Endodermal cell (in vitro differentiated cells): ENCODE results near the gene CHADL. TPM values are rescaled to one million over a fixed set of nuclear protein-coding genes. Genes with fewer than 3 reads are reported as not detected.

ENCODE experiments used
- DNase-seq: peaks from one replicate; pipeline ENCODE4 v3.0.0-alpha.2; 2017
- H3K27ac ChIP-seq: 2 replicates; pipeline ENCODE4 v1.5.1; 2013; ENCODE audit warnings: mild to moderate bottlenecking, low read depth, low read length, moderate library complexity
- H3K27me3 ChIP-seq: 2 replicates; pipeline ENCODE4 v1.6.1; 2013; ENCODE audit warnings: mild to moderate bottlenecking, low read length, moderate library complexity; ENCODE audit not compliant: insufficient read depth, control insufficient read depth, poor library complexity, severe bottlenecking
- H3K36me3 ChIP-seq: 2 replicates; pipeline ENCODE4 v1.7.0; 2013; ENCODE audit warnings: mild to moderate bottlenecking, low read length, moderate library complexity; ENCODE audit not compliant: control insufficient read depth, insufficient read depth
- H3K4me1 ChIP-seq: one replicate; pipeline ENCODE4 v1.7.0; 2013; ENCODE audit warnings: low read length; ENCODE audit not compliant: control insufficient read depth, insufficient read depth
- H3K4me3 ChIP-seq: 2 replicates; pipeline ENCODE4 v1.5.1; 2013; ENCODE audit warnings: mild to moderate bottlenecking, low read length, moderate library complexity
- H3K9ac ChIP-seq: 2 replicates; pipeline ENCODE4 v1.6.1; 2013; ENCODE audit warnings: mild to moderate bottlenecking, low read length, moderate library complexity; ENCODE audit not compliant: poor library complexity, severe bottlenecking; ENCODE audit errors: extremely low read depth
- H3K9me3 ChIP-seq: 2 replicates; pipeline ENCODE4 v1.6.1; 2013; ENCODE audit warnings: mild to moderate bottlenecking, low read length, moderate library complexity; ENCODE audit not compliant: control insufficient read depth
- H3K27ac Mint-ChIP-seq: 2 replicates; pipeline ENCODE4 v1.8.0; 2020; ENCODE audit warnings: mixed read lengths
- H3K27me3 Mint-ChIP-seq: 2 replicates; pipeline ENCODE4 v1.8.0; 2021; ENCODE audit warnings: mild to moderate bottlenecking, mixed read lengths; ENCODE audit not compliant: insufficient read depth
- H3K36me3 Mint-ChIP-seq: 2 replicates; pipeline ENCODE4 v1.8.0; 2020; ENCODE audit warnings: low read depth, mixed read lengths
- H3K4me1 Mint-ChIP-seq: 2 replicates; pipeline ENCODE4 v1.8.0; 2020; ENCODE audit warnings: mixed read lengths
- H3K4me3 Mint-ChIP-seq: 2 replicates; pipeline ENCODE4 v1.8.0; 2020; ENCODE audit warnings: mild to moderate bottlenecking, moderate library complexity, mixed read lengths
- H3K9me3 Mint-ChIP-seq: 2 replicates; pipeline ENCODE4 v1.8.0; 2020; ENCODE audit warnings: mild to moderate bottlenecking, mixed read lengths
- WGBS, 2 experiments: methylation state at CpG; one replicate each; pipeline versions ENCODE4 v1.1.5 to v1.1.7; 2013; ENCODE audit warnings: missing lambda C conversion rate in 2 of 2, mixed read lengths in 1 of 2; ENCODE audit not compliant: insufficient coverage in 1 of 2, insufficient read length in 1 of 2; 5-methylcytosine and 5-hydroxymethylcytosine counted together
- total RNA-seq, 2 donors: library from RNA; stranded (reverse); fragmentation: NEBNext Ultra II Directional in 1 of 2; extraction: Animal tissue kit (Norgen Biotek cat#: 25700) in 1 of 2; gene quantifications; 2 replicates in 1 of 2; 3 replicates in 1 of 2; pipeline ENCODE4 v1.2.1, GENCODE V29; 2021
- TF ChIP-seq, protein P1 (sequence below): fragments of 200-600 bp; sonication (generic); conservative IDR thresholded peaks from 2 replicates; pipeline ENCODE4 v1.5.0; 2021; ENCODE audit warnings: antibody characterized with exemption, mild to moderate bottlenecking

CHADL gene
- total RNA-seq, 2 donors from 2014 or later, result 0.79 to 1.3 TPM

DNA sequence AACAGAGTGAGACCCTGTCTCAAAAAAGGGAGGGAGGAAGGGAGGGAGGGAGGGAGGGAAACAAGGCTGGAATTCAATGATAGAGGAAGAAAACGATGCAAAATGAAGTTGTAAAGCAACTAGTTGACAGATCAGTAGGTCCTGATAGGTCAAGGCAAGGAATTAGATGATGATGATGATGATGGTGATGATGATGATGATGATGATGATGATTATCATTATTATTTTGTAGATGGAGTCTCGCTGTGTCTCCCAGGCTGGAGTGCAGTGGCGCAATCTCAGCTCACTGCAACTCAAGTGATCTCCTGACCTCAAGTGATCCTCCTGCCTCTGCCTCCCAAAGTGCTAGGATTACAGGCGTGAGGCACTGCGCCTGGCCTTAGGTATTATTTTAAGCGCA lies 46.9 kb downstream of the CHADL start:
- no peaks in the 10 kb centered on the region for H3K36me3 Mint-ChIP-seq
- H3K36me3 ChIP-seq, result no peaks in the 10 kb centered on the region
- no peak overlapping the region for H3K9ac ChIP-seq
- no peaks in the 10 kb centered on the region for H3K4me1 ChIP-seq
- no peak overlapping the region for H3K4me3 Mint-ChIP-seq
- no peak overlapping the region for H3K27ac ChIP-seq
- WGBS, 2 experiments, result 98 to 100% methylated on average over 4 to 6 of the region's 6 CpGs
- TF ChIP-seq, protein P1, sequence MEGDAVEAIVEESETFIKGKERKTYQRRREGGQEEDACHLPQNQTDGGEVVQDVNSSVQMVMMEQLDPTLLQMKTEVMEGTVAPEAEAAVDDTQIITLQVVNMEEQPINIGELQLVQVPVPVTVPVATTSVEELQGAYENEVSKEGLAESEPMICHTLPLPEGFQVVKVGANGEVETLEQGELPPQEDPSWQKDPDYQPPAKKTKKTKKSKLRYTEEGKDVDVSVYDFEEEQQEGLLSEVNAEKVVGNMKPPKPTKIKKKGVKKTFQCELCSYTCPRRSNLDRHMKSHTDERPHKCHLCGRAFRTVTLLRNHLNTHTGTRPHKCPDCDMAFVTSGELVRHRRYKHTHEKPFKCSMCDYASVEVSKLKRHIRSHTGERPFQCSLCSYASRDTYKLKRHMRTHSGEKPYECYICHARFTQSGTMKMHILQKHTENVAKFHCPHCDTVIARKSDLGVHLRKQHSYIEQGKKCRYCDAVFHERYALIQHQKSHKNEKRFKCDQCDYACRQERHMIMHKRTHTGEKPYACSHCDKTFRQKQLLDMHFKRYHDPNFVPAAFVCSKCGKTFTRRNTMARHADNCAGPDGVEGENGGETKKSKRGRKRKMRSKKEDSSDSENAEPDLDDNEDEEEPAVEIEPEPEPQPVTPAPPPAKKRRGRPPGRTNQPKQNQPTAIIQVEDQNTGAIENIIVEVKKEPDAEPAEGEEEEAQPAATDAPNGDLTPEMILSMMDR, result no peak
- H3K27me3 ChIP-seq, result peaks cover 43% of the 10 kb centered on the region
- no peaks in the 10 kb centered on the region for H3K9me3 Mint-ChIP-seq
- no peak overlapping the region for H3K4me3 ChIP-seq
- H3K27me3 Mint-ChIP-seq, result peaks cover 50% of the 10 kb centered on the region
- no peak overlapping the region for H3K27ac Mint-ChIP-seq
- H3K4me1 Mint-ChIP-seq, result peaks cover 8% of the 10 kb centered on the region
- no peak for DNase-seq
- no peaks in the 10 kb centered on the region for H3K9me3 ChIP-seq

DNA sequence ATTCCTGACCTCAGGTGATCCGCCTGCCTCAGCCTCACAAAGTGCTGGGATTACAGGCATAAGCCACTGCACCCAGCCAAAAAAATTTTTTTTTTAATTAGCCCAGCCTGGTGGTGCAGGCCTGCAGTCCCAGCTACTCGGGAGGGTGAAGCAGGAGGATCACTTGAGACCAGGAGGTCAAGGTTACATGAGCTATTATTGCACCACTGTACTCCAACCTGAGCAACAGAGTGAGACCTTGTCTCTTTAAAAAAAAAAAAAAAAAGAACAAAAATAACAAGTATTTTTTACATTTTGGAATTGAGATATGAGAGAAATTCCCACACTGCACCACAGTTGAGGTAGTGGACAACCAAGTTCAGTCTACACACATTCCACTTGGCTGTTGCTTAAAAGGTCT lies 49.3 kb downstream of the CHADL start:
- Mint-ChIP-seq H3K27me3 (peaks cover 33% of the 10 kb centered on the region), H3K27ac (no peak overlapping the region), H3K4me1 (peaks cover 8% of the 10 kb centered on the region), H3K9me3 (no peaks in the 10 kb centered on the region), H3K36me3 (no peaks in the 10 kb centered on the region), H3K4me3 (no peak overlapping the region)
- Histone ChIP-seq H3K4me1 (no peaks in the 10 kb centered on the region), H3K9ac (no peak overlapping the region), H3K27me3 (peaks cover 25% of the 10 kb centered on the region), H3K27ac (no peak overlapping the region), H3K9me3 (no peaks in the 10 kb centered on the region), H3K4me3 (no peak overlapping the region), H3K36me3 (no peaks in the 10 kb centered on the region)
- DNase-seq, result no peak
- TF ChIP-seq, protein P1, result no peak
- WGBS, 2 experiments, result 90 to 92% methylated on average over 2 of the region's 2 CpGs

DNA sequence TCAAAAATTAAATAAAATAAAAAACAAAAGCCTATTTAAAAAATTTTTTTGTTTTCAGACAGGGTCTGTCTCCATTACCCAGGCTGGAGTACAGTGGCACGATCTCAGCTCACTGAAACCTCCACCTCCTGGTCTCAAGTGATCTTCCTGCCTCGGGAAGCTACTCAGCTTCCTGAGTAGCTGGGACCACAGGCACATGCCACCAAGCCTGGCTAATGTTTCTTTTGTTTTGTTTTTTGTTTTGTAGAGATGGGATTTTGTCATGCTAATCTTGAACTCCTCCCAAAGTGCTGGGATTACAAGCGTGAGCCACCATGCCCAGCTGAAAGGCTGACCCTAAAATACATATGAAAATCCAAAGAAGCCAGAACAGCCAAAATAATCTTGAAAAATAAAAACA lies 56.1 kb downstream of the CHADL start:
- Mint-ChIP-seq H3K4me1 (peaks cover 2% of the 10 kb centered on the region), H3K36me3 (peaks cover 11% of the 10 kb centered on the region), H3K27ac (no peak overlapping the region), H3K9me3 (no peaks in the 10 kb centered on the region), H3K4me3 (no peak overlapping the region), H3K27me3 (no peaks in the 10 kb centered on the region)
- TF ChIP-seq, protein P1, result no peak
- Histone ChIP-seq H3K9me3 (no peaks in the 10 kb centered on the region), H3K4me1 (no peaks in the 10 kb centered on the region), H3K9ac (no peak overlapping the region), H3K27ac (no peak overlapping the region), H3K36me3 (peaks cover 13% of the 10 kb centered on the region), H3K4me3 (no peak overlapping the region), H3K27me3 (no peaks in the 10 kb centered on the region)
- DNase-seq, result peak; percentile 76
- WGBS, 2 experiments, result 53 to 60% methylated on average over 1 to 3 of the region's 3 CpGs
